Hippocampal formation (tissue), 2 donors: Measurements from ENCODE around the gene CD300LB.
"Not testable (repeated sequence)": the region's sequence is repeated elsewhere in the genome, so short reads cannot be mapped to it uniquely, and the experiment has no call there.

Experiments used
- DNase-seq, 2 donors: peaks; one replicate each; lab custom pipeline; 2025; lab: John Stamatoyannopoulos, UW

Gene CD300LB

DNA sequence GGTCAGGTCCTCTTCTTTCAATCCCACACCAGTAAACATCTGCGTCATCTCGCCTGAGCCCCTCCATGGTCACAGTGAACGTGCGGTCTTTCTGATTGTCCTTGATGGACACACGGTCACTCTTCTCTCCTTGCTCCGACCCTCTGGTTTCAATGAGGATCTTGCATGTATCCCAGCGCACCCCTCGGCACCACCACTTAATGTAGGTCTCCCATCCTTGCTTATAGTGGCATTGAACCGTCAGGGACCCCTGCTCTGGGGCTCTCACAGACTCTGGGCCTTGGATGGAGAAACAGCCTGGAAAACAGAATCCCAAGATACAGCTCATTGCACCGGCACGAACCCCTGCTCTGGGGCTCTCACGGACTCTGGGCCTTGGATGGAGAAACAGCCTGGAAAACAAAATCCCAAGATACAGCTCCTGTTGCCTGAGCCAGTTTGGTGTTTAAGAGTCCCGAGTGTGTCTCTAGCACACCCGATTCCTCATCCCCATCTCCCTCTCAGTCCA, 5.4 kb downstream of the CD300LB start:
- DNase-seq, result no peak

- no peak for DNase-seq
These were observed 5.9 kb downstream of the CD300LB start for GRCh38 chr17:74525465-74525725.

GRCh38 chr17:74524653-74525464, 6.4 kb downstream of the CD300LB start:
- DNase-seq, result no peak

DNA sequence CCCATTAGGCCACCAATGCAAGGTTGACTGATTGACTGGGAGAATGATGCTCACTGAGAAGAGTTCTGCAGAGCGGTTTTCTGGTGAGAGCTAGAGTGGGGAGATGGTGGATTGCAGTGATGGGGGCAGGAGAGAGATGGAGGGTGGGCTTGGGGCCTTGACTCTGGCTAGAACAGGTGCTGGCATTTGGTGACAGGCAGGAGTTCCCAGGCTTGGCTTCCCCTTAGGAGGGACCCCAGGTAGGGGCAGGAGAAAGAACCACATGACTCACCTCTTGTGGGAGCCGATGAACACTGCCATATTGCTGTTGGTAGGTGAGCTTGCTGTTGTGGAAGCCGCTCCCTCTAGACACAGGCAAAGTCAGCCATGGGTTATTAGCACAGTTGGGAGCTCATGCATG, 8.0 kb downstream of the CD300LB start:
- DNase-seq, result no peak

DNA sequence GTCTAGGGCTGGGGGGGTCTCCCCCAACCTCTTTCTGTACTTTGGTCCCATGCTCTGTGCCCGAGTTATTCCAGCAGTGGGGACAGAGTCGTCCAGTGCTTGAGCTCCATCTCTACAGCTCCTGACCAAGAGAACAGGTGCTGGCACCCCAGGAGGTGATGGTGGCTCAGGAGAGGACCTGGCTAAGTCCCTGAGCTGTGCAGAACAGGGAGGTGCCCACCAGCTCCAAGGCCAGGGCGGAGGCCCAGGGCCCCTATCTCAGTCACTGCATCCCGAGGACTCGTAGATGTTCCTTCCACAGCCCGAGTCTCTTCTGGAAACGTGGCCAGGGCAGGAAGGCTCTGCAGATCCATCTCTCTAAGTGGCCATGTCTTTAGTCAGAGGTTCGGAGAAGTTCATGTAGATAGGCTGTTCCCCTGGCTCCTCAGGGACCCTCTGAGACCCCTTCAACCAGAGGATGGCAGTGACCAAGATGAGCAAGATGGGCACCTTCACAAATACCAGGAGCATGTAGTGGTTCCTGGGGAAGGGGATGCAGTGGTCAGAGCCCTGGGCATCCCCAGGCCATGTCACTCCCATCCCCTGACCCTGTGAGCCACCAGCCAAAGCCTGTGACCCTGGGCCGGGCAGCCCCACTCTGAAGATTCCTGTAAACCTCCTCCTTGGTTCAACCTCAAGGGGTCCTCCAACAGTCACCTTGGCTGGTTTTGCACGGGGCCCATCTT, 8.7 kb downstream of the CD300LB start:
- no peak for DNase-seq

DNA sequence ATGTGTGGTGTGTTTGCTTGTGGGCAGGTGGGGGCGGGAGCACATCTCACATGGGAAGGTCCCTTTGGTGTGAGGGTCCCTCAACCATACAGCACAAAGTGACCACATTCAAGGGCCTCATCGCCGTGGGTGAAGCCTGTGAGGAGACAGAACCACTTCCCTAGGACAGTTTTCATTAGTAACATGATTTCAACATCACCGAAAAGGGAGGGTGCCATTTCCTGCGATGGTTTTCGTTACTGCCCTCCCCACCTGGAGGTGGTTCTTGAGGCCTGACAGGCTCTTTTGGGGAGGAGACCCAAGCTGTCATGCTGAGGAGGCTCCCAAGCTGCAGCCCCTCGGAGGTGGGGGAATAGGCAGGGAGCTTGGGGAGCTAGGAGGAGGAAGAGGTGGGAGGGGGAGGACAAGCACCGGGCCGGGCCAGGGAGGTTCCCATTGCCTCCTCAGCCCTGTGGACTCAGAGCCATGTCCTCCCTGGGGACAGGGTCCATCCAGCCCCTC, 9.5 kb downstream of the CD300LB start:
- no peak for DNase-seq

- no peak for DNase-seq
These were observed 10.3 kb downstream of the CD300LB start for GRCh38 chr17:74520790-74521480.

DNA sequence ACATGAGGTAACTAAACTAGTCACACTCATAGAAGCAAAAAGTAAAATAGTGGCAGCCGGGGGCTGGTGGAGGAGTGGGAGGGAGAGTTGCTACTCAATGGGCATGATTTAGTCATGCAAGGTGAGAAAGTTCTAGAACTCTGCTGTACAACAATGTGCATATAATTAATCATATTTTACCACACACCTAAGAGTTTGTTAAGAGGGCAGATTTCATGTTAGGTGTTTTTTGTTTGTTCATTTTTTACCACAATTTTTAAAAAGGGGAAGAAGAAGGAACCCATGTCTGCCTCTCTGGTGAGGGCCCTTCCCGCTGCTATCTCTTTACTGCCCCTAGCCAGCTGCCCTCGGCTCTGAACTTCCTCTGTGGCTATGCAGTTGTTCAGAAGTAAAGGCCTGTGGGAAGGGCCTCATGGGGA, 11.2 kb downstream of the CD300LB start:
- DNase-seq, result peak in 1 of 2 donors; percentile 6

DNA sequence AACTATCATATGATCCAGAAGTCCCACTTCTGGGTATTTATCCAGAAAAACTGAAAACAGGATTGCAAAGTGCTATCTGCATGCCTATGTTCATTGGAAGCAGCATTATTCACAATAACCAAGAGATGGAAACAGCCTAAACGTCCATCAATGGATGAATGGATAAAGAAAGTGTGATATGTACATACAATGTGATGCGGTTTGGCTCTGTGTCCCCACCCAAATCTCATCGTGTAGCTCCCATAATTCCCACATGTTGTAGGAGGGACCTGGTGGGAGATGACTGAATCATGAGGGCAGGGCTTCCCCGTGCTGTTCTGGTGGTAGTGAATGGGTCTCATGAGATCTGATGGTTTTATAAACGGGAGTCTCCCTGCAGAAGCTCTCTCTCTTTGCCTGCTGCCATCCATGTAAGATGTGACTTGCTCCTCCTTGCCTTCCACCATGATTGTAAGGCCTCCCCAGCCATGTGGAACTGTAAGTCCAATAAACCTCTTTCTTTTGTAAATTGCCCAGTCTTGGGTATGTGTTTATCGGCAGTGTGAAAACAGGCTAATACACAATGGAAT, 12.8 kb downstream of the CD300LB start:
- not testable (repeated sequence) for DNase-seq

- no peak for DNase-seq
These were observed 14.5 kb downstream of the CD300LB start for GRCh38 chr17:74516561-74517328.

GRCh38 chr17:74515941-74516340, 15.3 kb downstream of the CD300LB start:
- no peak for DNase-seq

GRCh38 chr17:74514632-74515334, 16.5 kb downstream of the CD300LB start:
- DNase-seq, result no peak

DNA sequence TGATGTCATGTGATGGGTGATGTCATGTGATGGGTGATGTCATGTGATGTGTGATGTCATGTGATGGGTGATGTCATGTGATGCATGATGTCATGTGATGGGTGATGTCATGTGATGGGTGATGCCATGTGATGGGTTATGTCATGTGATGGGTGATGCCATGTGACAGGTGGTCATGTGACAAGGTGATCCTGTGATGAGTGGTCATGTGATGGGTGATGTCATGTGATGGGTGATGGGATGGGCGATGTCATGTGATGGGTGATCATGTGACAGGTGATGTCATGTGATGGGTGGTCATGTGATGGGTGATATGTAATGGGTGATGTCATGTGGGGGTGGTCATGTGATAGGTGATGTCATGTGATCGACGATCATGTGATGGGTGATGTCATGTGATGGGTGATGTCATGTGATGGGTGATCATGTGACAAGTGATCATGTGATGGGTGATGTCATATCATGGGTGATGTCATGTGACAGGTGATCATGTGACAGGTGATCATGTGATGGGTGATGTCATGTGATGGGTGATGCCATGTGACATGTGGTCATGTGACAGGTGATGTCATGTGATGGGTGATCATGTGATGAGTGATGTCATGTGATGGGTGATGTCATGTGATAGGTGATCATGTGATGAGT, 17.2 kb downstream of the CD300LB start:
- DNase-seq, result no peak

DNA sequence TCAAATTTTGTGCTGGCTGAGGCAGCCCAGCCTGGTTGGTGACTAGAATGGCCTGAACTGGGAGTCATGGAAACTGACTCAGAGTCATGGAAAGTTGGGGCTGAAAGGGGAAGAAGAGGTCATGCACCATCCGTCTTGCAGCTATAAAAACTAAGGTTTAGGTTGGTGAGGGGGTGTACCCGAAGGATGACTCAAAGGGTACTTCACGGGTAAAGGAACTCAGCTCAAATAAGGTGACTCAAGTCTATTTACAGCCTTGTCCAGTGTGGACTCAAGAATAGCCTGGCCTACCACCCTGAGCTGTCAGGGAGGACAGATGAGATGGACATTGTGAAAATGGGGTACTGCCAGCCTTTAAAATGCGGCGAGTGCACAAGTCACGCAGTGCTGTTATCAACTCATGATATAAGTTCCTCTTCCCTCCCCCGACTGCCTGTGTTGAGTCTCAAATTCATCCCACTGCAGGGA, 18.6 kb downstream of the CD300LB start:
- no peak for DNase-seq

DNA sequence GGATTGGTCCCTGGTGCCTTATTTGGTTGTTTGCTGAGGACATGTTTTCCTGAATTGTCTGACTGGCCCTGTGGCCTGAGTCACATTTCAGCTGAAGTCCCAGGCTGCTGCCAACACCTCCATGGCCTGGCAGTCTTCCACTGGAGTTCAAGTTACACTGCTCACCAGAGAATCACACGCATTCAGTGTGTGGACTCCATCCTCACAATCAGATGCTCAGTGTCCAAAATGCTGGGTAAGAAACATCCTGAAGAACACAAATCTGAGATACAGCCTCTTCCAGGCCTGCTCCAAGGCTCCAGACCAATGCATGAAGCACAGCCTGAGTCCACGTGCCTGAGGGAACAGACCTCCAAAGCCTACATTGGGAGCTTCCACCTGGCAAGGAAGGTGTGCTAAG, 19.2 kb downstream of the CD300LB start:
- DNase-seq, result no peak

DNA sequence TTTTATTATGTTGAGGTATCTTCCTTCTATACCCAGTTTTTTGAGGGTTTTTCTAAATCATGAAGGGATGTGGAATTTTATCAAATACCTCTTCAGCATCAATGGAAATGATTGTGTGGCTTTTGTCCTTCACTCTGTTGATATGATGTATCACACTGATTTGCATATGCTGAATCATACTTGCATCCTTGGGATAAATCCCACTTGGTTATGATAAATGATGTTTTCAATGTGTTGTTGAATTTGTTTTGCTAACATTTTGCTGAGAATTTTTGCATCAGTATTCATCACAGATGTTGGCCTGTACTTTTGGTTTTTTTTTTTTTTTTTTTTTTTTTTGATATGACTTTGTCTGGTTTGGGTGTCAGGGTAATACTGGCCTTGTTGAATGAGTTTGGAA, 23.1 kb downstream of the CD300LB start:
- no peak for DNase-seq

GRCh38 chr17:74503949-74504348, 27.3 kb downstream of the CD300LB start:
- not testable (repeated sequence) for DNase-seq

DNA sequence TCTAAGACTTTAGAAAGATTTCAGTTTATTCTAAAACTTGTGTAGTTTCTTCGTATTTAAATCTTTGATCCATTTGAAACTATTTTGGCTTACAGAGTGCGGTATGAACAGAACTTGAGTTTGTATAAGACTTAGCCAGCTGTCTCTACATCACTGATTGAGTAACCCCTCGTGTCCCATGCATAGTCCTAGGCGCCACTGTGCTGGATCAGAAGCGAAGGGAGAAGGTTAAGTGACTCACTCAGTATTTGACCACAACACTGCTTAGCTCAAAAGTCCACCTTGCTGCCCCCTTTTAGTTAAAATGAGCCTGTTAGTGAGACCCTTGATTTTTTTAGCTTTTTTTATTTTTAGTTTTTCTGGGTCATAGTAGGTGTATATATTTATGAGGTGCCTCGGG, 28.4 kb downstream of the CD300LB start:
- DNase-seq, result no peak

DNA sequence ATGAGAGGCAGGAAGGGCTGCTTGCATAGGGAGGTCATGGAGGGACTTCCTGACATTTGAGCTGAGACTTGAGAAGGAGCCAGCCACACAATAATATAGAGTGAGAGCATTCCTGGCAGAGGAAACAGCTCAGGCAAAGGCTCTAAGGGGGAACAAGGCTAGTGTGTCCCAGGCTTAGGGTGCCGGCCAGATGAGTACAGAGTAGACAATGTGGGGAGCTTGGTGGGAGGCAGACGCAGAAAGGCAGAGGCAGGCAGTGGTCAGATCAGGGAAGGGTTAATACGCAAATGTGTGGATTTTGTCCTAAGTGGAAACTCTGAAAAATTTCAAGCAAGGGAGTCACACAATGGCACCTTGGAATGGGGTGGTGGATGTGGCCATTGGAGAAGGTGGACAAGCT, 31.3 kb downstream of the CD300LB start:
- DNase-seq, result no peak

DNA sequence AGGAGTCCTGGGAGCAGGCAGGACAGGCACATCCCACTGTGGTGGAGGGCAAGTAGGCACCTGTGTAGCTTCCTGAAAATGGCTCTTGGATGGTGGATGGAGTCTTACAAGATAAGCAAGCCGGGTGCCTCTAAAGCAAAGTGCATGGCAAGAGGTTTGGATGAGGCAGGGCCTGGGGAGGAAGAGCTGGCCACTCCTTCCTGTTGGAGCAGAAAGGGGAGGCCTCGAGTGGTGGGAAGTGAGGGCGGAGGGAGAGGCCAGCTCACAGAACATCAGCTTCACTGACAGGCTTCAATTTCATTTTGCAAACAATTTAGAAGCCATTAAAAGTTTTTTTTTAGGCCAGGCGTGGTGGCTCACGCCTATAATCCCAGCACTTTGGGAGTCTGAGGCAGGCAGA, 33.8 kb downstream of the CD300LB start:
- DNase-seq, result no peak
